Neutrophil (primary cell): ENCODE results near the gene PGF.
A peak's percentile ranks its signal among the peaks of the same experiment; 100 is the strongest.

Experiments
- H3K27ac ChIP-seq: fragments of 200-600 bp; sonication (generic); 2 replicates; pipeline ENCODE4 v1.5.1; 2016; ENCODE audit warnings: mild to moderate bottlenecking, moderate library complexity
- H3K27me3 ChIP-seq: fragments of 200-600 bp; sonication (generic); 2 replicates; pipeline ENCODE4 v1.6.0; 2016; ENCODE audit warnings: mild to moderate bottlenecking
- H3K36me3 ChIP-seq: fragments of 200-600 bp; sonication (generic); 2 replicates; pipeline ENCODE4 v1.5.1; 2017
- H3K4me1 ChIP-seq, 2 experiments: fragments of 200-600 bp in 1 of 2; sonication (generic) in 1 of 2; 1 replicate in 1 of 2; 2 replicates in 1 of 2; pipeline versions ENCODE4 v1.5.1 to v1.6.1; 2013 to 2016; ENCODE audit warnings: low read depth in 1 of 2, low read length in 1 of 2, mild to moderate bottlenecking in 1 of 2, moderate library complexity in 1 of 2; ENCODE audit not compliant: control insufficient read depth in 1 of 2, insufficient read depth in 1 of 2
- H3K4me3 ChIP-seq, 2 experiments: fragments of 200-600 bp in 1 of 2; sonication (generic) in 1 of 2; 1 replicate in 1 of 2; 2 replicates in 1 of 2; pipeline ENCODE4 v1.5.1; 2013 to 2016; ENCODE audit warnings: low read depth in 1 of 2, low read length in 1 of 2, mild to moderate bottlenecking in 1 of 2, moderate library complexity in 1 of 2
- H3K9me3 ChIP-seq: fragments of 200-600 bp; sonication (generic); 2 replicates; pipeline ENCODE4 v1.5.1; 2016
- CTCF ChIP-seq: fragments of 200-600 bp; sonication (generic); IDR thresholded peaks from 2 replicates; pipeline ENCODE4 v1.5.1; 2016; ENCODE audit warnings: antibody characterized with exemption

The PGF gene

GRCh38 chr14:74960736-74961135 is 5.3 kb upstream of the PGF start:
- H3K9me3 ChIP-seq: no peaks in the 10 kb centered on the region
- TF ChIP-seq CTCF: no peak
- H3K4me3 ChIP-seq: no peak overlapping the region
- peaks cover 12 to 17% of the 10 kb centered on the region in 2 experiments for H3K4me1 ChIP-seq
- H3K27ac ChIP-seq: no peak overlapping the region
- H3K27me3 ChIP-seq: peaks cover 22% of the 10 kb centered on the region
- H3K36me3 ChIP-seq: no peaks in the 10 kb centered on the region

- Histone ChIP-seq H3K4me1 (peaks cover 16 to 28% of the 10 kb centered on the region in 2 experiments), H3K27ac (no peak overlapping the region), H3K4me3 (no peak overlapping the region), H3K9me3 (no peaks in the 10 kb centered on the region), H3K36me3 (no peaks in the 10 kb centered on the region), H3K27me3 (peaks cover 32% of the 10 kb centered on the region)
- no peak for TF ChIP-seq CTCF
Measured at GRCh38 chr14:74959596-74960180, 4.3 kb upstream of the PGF start.

- Histone ChIP-seq H3K27me3 (peaks cover 54% of the 10 kb centered on the region), H3K36me3 (no peaks in the 10 kb centered on the region), H3K27ac (no peak overlapping the region), H3K4me3 (no peak overlapping the region), H3K4me1 (peaks cover 3 to 13% of the 10 kb centered on the region in 2 experiments), H3K9me3 (no peaks in the 10 kb centered on the region)
- TF ChIP-seq CTCF: no peak
Measured at GRCh38 chr14:74956280-74957072, 1.1 kb upstream of the PGF start.

GRCh38 chr14:74956027-74956279 is 556 bp upstream of the PGF start:
- H3K4me1 ChIP-seq: peaks cover 3 to 13% of the 10 kb centered on the region in 2 experiments
- H3K36me3 ChIP-seq: no peaks in the 10 kb centered on the region
- H3K27me3 ChIP-seq: peaks cover 55% of the 10 kb centered on the region
- H3K4me3 ChIP-seq: peak overlapping the region in 1 of 2 experiments; percentile 68
- H3K27ac ChIP-seq: no peak overlapping the region
- no peak for TF ChIP-seq CTCF
- no peaks in the 10 kb centered on the region for H3K9me3 ChIP-seq

- no peak for TF ChIP-seq CTCF
- no peaks in the 10 kb centered on the region for H3K36me3 ChIP-seq
- peaks cover 55% of the 10 kb centered on the region for H3K27me3 ChIP-seq
- H3K4me1 ChIP-seq: peaks cover 3 to 13% of the 10 kb centered on the region in 2 experiments
- H3K9me3 ChIP-seq: no peaks in the 10 kb centered on the region
- no peak overlapping the region for H3K27ac ChIP-seq
- H3K4me3 ChIP-seq: peak overlapping the region; percentile 57 to 68
Measured at GRCh38 chr14:74954947-74955228, 509 bp downstream of the PGF start.
